SK-N-SH (cell line): ENCODE results near the gene MRPL53.

Source experiments
- CTCF ChIP-seq: fragments of 200-600 bp; sonication (generic); IDR thresholded peaks from 2 replicates; pipeline ENCODE4 v1.6.1; 2017; ENCODE audit warnings: antibody characterized with exemption, mild to moderate bottlenecking, moderate library complexity
- EP300 ChIP-seq, 2 experiments: IDR thresholded peaks; 2 replicates each; pipeline versions ENCODE4 v1.4.0 to v1.6.1; 2012; ENCODE audit warnings: borderline replicate concordance in 1 of 2, low read depth in 1 of 2, low read length in 1 of 2
- EZH2phosphoT487 ChIP-seq: fragments of 200-600 bp; sonication (generic); IDR thresholded peaks from 2 replicates; pipeline ENCODE4 v1.6.1; 2017; ENCODE audit warnings: low read depth, mixed run types, mild to moderate bottlenecking, antibody characterized with exemption, moderate library complexity, borderline replicate concordance
- MAX ChIP-seq: IDR thresholded peaks from 2 replicates; pipeline ENCODE4 v1.4.0; 2012; ENCODE audit warnings: low read depth
- POLR2AphosphoS5 ChIP-seq: IDR thresholded peaks from 2 replicates; pipeline ENCODE4 v1.6.1; 2012; ENCODE audit warnings: low read depth, low read length
- RAD21 ChIP-seq: IDR thresholded peaks from 2 replicates; pipeline ENCODE4 v1.6.1; 2012; ENCODE audit warnings: mild to moderate bottlenecking, low read length
- REST ChIP-seq: IDR thresholded peaks from 2 replicates; pipeline ENCODE4 v1.6.1; 2012; ENCODE audit warnings: mild to moderate bottlenecking, low read depth, low read length, moderate library complexity
- RFX5 ChIP-seq: IDR thresholded peaks from 2 replicates; pipeline ENCODE4 v1.6.1; 2012; ENCODE audit warnings: mild to moderate bottlenecking, improper control_type of control experiment, low read length
- TCF12 ChIP-seq: IDR thresholded peaks from 2 replicates; pipeline ENCODE4 v1.4.0; 2012
- USF1 ChIP-seq: IDR thresholded peaks from 2 replicates; pipeline ENCODE4 v1.4.0; 2012; ENCODE audit warnings: low read depth, borderline replicate concordance
- USF2 ChIP-seq: fragments of 150-350 bp; IDR thresholded peaks from 2 replicates; pipeline ENCODE4 v1.6.1; 2017; ENCODE audit warnings: antibody characterized with exemption, low read length, low read depth, borderline replicate concordance

- no peak for TF ChIP-seq CTCF
- no peak for TF ChIP-seq TCF12
- TF ChIP-seq REST, result no peak
- TF ChIP-seq USF1, result no peak
- no peak for TF ChIP-seq EZH2phosphoT487
- TF ChIP-seq POLR2AphosphoS5, result no peak
- TF ChIP-seq USF2, result no peak
- no peak for TF ChIP-seq EP300 (IDR thresholded peaks at IDR 0.05; ENCODE audit: borderline replicate concordance in 1 of 2, low read depth in 1 of 2, low read length in 1 of 2)
- no peak for TF ChIP-seq MAX
- TF ChIP-seq RAD21, result no peak
- TF ChIP-seq RFX5, result no peak
These were observed 27.6 kb upstream of the MRPL53 start for GRCh38 chr2:74499940-74500577.
